Measurements from ENCODE around the gene PIH1D1.
"Not testable (repeated sequence)": the region's sequence is repeated elsewhere in the genome, so short reads cannot be mapped to it uniquely, and the experiment has no call there.

The PIH1D1 gene

GRCh38 chr19:49455773-49456172 is 4.2 kb upstream of the PIH1D1 start:
- DNase-seq (ENCODE audit: low read depth): peak; percentile 41

GRCh38 chr19:49453757-49454240 is 2.2 kb upstream of the PIH1D1 start:
- DNase-seq (ENCODE audit: low read depth): no peak

- DNase-seq (ENCODE audit: low read depth): peak; percentile 99
Observed at GRCh38 chr19:49453013-49453756, 1.6 kb upstream of the PIH1D1 start, which contains the start of gene ALDH16A1. ALDH16A1 (plus strand) TSS chr19:49453225; CDS start chr19:49453332, 107 bp downstream.

- no peak for DNase-seq (ENCODE audit: low read depth)
Observed at GRCh38 chr19:49450405-49450804, 1.2 kb downstream of the PIH1D1 start.

GRCh38 chr19:49448432-49448786 is 3.2 kb downstream of the PIH1D1 start:
- no peak for DNase-seq (ENCODE audit: low read depth)

GRCh38 chr19:49447485-49448431 is 3.9 kb downstream of the PIH1D1 start:
- peak; percentile 49 for DNase-seq (ENCODE audit: low read depth)

GRCh38 chr19:49445997-49446396 is 5.6 kb downstream of the PIH1D1 start:
- no peak for DNase-seq (ENCODE audit: low read depth)

- DNase-seq (ENCODE audit: low read depth): not testable (repeated sequence)
Observed at GRCh38 chr19:49444100-49444700, 7.4 kb downstream of the PIH1D1 start.

GRCh38 chr19:49443366-49444099 is 8.1 kb downstream of the PIH1D1 start:
- peak; percentile 94 for DNase-seq (ENCODE audit: low read depth)

GRCh38 chr19:49442771-49443365 is 8.7 kb downstream of the PIH1D1 start:
- peak; percentile 91 for DNase-seq (ENCODE audit: low read depth)

- DNase-seq (ENCODE audit: low read depth): peak; percentile 11
Observed at GRCh38 chr19:49442354-49442753, 9.3 kb downstream of the PIH1D1 start.

GRCh38 chr19:49441960-49442350 is 9.7 kb downstream of the PIH1D1 start:
- no peak for DNase-seq (ENCODE audit: low read depth)

GRCh38 chr19:49441210-49441959 is 10.2 kb downstream of the PIH1D1 start, which contains the start of gene SLC17A7:
SLC17A7 (minus strand) TSS chr19:49441527; CDS start chr19:49441379, 148 bp downstream.
- DNase-seq (ENCODE audit: low read depth): peak; percentile 28

- no peak for DNase-seq (ENCODE audit: low read depth)
Observed at GRCh38 chr19:49440439-49441209, 11.0 kb downstream of the PIH1D1 start.

- no peak for DNase-seq (ENCODE audit: low read depth)
Observed at GRCh38 chr19:49439836-49440235, 11.8 kb downstream of the PIH1D1 start.

- no peak for DNase-seq (ENCODE audit: low read depth)
Observed at GRCh38 chr19:49438261-49438660, 13.4 kb downstream of the PIH1D1 start.

GRCh38 chr19:49437231-49437630 is 14.4 kb downstream of the PIH1D1 start:
- DNase-seq (ENCODE audit: low read depth): no peak

- DNase-seq (ENCODE audit: low read depth): no peak
Observed at GRCh38 chr19:49436381-49437017, 15.1 kb downstream of the PIH1D1 start.

GRCh38 chr19:49435670-49436069 is 15.9 kb downstream of the PIH1D1 start:
- DNase-seq (ENCODE audit: low read depth): no peak
